ENCODE data around the gene PLEKHA4.
"Not testable (repeated sequence)": the region's sequence is repeated elsewhere in the genome, so short reads cannot be mapped to it uniquely, and the experiment has no call there.

Gene PLEKHA4

DNA sequence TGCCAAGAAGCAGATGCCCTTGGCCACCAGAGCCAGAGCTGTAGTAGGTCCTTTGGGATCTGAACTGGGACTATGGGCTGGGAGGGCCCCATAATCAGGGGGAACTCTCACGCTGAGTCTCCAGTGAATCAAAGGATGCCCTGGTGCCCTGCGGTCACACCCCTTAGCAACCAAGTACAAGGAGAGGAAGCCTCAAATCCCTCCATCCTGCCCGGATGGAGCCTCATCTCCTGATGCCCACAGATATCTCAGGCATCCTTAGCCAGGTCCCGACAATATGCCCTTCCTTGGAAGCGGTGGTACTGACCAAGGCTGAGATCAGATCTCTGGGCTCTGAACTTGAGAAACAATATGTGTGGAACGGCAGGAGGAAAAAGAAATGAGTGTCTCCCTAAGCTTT is 1.7 kb downstream of the PLEKHA4 start:
- no peak for DNase-seq (ENCODE audit: low spot score)

DNA sequence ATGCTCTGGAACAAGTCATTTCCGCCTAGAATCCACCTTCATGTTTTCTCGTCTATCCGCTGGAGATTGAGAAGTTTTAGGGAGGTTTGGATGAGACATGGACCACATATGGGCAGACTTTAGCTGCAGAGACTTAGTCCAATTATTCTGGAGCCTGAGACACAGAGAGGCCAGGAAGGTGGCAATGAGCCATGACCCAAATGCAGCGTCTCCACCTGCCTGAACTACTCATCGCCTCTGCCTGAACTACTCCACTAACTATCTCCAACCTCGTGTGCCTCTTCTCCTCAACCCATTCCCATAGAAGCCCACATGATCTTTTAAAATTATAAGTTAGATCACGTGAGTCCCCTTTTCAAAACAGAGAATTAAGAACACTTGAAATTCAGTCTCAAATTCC is 5.6 kb downstream of the PLEKHA4 start:
- DNase-seq (ENCODE audit: low spot score), result no peak

DNA sequence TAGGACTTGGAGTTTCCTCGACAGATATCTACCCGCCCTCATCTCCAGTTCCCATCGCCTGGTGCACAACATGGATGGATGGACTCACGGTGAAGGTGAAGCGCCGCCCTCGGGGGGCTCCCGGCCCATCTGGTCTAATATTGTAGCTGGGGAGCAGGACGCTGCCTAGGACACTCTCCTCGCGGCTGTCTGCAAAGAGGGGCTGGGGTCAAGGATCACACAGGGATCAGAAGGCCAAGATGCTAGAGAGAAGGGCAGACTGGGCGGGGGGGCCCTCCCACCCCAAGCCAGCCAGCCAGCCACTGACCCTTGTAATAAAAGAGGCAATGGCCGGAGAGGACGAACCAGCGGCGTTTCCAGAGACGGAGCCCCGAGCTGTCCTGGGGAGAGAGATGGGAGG is 7.1 kb downstream of the PLEKHA4 start:
- DNase-seq (ENCODE audit: low spot score), result no peak

DNA sequence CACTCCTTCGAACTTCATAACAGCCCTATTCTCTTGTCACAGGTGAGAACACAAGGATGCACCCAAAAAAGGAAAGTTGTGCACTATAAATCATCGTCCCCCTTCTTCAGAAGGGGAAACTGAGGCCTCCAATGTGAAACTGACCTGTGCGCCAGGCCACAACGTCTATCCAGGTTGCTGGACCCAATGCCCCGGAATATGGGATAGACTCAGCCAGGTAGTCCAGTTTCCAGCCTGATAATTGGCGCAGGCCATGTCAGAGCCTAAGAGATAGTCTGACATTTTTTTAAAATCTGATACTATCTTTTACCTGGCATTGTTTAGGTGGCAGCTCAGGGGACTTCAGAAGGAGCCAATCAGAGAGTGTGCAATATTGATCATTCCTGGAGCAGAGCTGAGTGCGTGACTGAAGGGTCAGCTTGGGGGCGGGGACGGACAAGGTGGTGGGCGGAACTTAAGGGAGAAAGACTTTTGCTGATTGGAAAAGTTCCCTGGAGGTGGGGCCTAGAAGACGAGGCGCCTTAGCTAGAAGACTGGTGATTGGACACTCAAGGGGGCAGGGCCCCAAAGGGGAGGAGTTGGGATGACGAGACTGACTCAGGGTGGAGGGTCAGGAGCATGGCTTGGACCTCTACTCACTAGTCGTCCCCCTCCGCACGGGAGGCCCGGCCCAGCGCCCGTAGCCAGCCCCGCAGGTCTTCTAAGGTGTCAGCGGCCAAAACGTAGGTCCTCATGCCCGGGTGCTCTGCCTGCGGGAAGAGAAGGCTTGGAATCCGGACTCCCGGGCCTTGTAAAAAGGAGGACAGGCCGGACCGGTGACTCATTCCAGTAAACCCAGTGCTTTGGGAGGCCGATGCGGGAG is 8.5 kb downstream of the PLEKHA4 start:
- DNase-seq (ENCODE audit: low spot score), result peak; percentile 27

DNA sequence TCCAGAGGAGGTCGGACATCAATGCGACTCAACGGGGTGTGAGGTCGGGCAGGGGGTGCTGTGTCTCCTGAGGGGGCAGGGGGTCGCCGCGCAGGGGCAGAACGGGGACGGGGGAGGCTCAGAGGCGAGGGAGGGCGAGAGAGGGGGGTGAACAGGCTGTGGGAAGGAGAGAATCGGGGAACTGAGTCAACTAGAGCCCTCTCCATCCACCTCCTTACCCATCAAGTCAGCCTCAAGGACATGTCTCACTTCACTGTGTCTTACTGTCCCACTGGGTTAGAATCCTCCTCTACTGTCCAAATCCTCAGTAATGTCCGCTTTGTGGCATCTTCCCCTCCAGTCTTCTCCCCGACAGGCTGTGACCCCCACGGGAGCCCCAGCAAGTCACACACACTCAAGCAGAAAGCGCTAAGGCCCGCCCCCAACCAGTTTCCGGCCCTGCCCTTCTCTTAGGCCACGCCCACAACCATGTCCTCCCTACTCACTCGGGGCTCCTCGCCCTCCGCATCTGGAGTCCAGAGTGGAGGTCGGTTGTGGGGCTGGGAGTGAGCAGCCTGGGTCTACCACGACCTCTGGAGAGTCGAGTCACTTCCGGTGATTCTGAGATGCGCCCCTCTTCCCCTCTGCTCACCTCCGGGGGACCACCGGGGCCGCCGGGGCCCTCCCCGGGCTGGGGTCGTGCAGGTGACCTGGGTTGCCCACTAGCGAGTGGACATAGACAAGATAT is 9.3 kb downstream of the PLEKHA4 start:
- DNase-seq (ENCODE audit: low spot score), result peak; percentile 77

DNA sequence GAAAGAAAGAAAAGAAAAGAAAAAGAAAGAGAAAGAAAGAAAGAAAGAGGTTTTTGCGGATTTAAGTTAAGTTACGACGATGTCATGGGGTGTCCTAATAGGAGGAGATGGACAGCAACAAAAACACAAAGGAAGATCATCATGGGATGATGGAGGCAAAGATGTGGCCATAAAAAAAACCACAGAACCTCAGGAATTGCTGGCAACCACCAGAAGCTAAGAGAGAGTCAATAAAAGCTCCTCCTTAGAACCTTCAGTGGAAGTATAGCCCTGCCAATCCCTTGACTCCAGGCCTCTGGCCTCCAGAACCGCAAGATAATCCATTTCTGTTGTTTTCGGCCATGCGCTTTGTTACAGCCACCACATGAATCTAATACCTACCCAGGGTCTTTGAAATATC is 11.5 kb downstream of the PLEKHA4 start:
- DNase-seq (ENCODE audit: low spot score), result no peak

DNA sequence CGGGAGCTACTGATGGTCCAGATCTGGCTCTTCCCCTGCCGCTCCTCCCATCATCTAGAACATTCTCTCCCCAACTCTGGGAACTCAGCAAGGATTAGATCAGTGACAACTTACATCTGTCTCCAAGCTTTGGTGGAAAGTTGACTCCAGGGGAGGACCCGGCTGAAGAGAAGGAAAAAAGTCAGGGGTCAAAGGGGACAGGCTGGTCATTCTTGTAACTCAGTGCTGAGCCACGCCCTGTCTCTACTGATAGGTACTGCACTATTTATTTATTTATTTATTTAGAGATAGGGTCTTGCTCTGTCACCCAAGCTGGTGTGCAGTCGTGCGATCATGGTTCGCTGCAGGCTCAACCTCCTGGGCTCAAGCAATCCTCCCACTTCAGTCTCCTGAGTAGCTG is 14.3 kb downstream of the PLEKHA4 start:
- DNase-seq (ENCODE audit: low spot score), result no peak

DNA sequence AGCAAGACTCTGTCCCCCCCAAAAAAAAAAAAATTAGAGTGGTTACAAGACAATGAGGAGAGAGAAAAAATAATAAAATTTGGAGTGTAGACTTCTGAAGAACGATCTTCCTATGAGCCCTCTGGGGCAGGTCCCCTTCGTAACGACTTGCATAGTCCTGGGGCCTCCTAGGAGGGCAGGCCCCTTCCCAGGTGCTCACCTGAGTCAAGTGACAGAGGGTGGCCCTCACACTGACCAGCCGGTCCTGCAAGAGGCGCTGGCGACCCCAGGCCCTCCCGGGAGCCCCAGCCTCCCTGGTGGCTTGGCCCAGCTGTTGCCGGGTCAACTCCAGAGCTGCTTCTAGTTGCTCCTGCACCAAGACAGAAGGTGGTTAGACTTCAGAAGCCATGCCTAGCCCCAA is 14.9 kb downstream of the PLEKHA4 start:
- no peak for DNase-seq (ENCODE audit: low spot score)

DNA sequence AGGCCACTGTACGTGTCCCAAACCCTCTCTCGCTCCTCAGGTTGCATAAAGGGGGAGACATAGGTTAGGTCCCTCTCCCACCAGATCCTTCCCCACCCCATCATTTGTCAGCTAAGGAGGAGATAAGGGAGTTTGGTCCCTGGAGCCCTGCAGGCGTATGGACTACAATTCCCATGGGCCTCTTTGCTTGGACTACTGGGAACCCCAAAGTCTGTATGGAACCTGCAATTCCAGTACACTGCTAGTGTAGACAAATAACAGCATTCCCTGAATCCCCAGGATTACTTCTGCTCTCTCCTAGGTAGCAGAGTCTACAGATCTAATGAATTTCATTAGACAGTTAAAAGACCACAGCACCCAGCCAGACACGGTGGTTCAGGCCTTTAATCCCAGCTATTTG is 16.1 kb downstream of the PLEKHA4 start:
- no peak for DNase-seq (ENCODE audit: low spot score)

DNA sequence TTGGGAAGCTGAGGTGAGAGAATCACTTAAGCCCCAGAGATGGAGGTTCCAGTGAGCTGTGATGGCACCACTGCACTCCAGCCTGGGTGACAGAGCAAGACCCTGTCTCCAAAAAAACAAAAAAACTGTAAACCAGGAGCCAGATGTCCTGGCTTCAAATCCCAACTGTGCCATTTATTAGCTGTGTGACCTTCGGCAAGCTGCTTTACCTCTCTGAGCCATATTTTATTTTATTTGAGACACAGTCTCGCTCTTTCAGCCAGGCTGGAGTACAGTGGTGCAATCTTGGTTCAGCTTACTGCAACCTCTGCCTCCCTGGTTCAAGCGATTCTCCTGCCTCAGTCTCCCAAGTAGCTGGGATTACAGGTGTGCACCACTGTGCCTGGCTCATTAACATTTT is 21.8 kb downstream of the PLEKHA4 start:
- not testable (repeated sequence) for DNase-seq (ENCODE audit: low spot score)

DNA sequence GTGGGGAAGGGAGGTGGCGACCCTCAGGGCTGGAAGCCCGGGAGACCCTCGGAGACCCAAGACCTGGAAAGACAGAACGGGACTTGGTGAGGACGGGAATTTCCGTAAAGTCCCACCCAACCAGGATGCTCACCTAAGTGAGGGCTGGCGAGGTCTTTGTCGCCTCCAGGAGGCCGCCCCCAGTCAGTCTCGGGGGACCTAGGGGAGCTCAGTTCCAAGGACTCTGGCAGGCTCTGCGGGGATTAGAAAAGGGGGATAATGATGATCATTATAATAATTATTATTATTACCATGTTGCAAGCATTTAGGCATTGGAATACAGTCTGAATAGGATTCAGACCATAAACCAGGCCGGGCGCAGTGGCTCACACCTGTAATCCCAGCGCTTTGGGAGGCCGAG is 23.0 kb downstream of the PLEKHA4 start:
- DNase-seq (ENCODE audit: low spot score), result no peak

DNA sequence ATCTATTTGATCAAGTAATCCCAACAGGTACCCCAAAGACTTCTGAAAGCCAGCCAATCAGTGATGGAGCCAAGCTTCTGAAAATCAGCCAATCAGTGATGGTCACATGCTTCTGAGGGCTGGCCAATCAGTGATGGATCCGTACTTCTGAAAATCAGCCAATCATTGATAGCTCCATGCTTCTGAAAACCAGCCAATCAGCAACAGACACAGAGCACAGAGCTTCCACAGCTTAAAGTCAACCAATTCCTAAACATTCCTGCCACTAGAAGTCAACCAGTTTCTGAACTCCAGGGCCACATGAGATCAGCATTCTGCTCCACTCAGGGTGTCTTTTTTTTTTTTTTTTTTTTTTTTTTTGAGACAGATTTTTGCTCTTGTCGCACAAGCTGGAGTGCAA is 23.9 kb downstream of the PLEKHA4 start:
- DNase-seq (ENCODE audit: low spot score), result no peak

DNA sequence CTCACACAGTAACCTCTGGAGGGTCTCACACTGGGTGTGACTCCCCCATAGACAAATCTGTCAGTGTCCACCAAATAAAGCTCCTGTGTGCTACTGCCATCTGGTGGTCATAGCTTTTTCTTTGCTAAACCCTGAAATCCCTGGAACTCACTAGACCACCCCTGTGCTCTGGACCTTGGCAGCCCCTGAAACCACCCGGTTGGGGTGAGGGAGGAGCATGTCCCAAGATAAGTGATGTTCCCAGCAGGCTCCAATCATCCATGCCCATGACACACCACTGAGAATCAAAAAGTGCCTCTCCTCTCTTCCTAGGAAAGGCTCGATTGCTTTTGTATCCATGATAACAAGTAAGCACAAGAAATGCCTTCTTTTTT is 25.6 kb downstream of the PLEKHA4 start:
- peak; percentile 60 for DNase-seq (ENCODE audit: low spot score)

DNA sequence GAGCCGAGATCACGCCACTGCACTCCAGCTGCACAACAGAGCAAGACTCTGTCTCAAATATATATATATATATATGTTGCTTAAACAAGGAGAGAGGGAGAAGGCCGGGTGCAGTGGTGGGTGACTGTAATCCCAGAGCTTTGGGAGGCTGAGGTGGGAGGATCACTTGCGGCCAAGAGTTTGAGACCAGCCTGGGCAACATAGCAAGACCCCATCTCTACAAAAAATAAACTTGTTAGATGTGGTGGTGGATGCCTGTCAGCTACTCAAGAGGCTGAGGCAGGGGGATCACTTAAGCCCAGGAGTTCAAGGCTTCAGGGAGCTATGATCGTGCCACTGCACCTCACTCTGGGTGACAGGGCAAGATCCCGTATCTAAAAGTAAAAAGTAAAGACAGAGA is 26.8 kb downstream of the PLEKHA4 start:
- no peak for DNase-seq (ENCODE audit: low spot score)

DNA sequence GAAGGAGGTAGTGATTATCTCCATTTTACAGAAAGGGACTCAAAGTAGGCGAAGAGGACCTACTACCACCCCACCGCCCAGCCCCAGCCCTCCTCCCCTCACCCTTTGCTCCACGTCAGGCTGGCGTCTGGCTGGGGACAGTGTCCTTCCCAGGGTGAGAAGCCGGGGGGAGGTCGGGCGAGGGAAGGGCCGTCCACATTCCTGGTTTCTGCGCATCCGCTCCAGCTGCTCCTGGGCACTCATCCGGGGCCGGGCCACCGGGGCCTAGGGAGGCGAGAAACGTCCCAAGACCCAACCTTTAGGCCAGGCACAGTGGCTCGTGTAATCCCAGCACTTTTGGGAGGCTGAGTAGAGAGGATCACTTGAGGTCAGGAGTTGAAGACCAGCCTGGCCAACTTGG is 27.4 kb downstream of the PLEKHA4 start:
- DNase-seq (ENCODE audit: low spot score), result no peak

DNA sequence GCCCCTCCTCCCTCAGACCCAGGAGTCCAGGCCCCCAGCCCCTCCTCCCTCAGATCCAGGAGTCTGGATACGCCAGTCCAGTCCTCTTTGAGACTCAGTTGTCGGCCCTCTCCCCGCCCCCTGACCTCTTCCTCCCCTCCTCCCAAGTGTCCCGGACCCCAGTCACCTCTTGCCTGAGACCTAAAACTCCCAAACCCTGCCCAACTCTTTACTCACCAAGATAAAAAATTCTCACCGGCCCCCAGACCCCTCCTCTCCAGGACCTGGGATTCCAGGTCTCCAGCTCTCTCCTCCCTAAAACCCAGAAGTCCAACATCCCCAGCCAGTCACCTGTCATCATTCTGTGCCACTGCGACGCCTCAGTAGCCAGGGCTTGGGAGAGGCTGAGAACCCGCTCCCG is 30.7 kb downstream of the PLEKHA4 start:
- DNase-seq (ENCODE audit: low spot score), result no peak

DNA sequence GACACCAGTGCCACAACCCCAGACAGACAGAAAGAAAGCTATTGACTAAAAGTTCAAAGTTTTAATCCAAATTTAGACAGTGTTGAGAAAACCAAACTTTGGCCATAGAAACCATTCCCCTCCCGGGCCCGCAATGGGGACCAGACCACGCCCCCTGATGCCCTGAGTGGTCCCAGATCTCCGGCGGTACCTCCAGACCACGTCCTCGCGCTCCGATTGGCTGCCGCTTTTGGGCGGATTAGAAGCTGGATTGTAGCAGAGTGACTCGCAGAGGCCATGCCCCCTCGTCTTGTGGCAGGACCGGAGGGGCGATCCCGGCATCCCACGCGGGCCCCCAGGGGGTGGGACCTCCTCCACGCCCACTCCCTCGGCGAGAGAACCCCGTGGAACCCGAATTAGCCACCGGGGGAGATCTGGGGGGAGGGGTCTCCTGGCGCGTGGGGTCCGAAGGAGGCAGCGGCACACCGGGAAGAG is 31.3 kb downstream of the PLEKHA4 start:
- peak; percentile 85 for DNase-seq (ENCODE audit: low spot score)

DNA sequence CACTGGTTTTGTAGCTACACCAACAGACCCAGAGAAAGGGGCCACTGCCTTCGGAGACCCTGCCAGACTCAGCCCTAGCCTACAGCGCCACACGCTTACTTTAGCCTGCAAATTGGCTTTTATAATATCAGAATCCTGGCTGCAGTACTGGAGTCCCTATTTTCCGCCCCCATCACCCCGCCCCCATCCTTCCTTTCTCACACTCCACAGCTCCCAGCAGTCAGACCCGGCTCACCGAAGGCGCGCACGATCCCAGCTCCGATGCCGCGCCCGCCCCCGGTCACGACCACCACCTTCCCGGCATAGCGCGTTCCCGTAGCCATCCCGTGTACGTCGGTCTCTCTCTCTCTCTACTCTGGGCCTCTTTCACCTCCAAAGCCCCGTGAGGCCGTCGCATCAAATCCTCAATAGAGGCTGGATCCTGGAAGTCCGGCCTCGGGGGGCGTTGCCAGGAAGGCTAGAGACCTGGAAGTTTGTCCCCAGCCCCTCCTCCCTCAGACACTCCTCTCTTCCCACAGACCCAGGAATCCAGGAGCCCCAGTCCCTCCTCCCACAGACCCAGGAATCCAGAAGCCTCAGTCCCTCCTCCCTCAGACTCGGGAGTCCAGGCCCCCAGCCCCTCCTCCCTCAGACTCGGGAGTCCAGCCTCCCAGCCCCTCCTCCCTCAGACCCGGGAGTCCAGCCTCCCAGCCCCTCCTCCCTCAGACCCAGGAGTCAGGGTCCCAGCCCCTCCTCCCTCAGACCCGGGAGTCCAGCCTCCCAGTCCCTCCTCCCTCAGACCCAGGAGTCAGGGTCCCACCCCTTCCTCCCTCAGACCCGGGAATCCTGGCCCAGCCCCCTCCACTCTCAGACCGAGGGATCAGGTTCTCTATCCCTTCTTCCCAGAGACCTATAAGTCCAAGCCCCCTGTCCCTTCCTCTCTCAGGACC is 32.1 kb downstream of the PLEKHA4 start, which contains the start of gene HSD17B14:
HSD17B14 (minus strand) TSS at position 403 of the 929 bp plus-strand sequence; CDS start at position 323, 80 bp downstream.
- no peak for DNase-seq (ENCODE audit: low spot score)

DNA sequence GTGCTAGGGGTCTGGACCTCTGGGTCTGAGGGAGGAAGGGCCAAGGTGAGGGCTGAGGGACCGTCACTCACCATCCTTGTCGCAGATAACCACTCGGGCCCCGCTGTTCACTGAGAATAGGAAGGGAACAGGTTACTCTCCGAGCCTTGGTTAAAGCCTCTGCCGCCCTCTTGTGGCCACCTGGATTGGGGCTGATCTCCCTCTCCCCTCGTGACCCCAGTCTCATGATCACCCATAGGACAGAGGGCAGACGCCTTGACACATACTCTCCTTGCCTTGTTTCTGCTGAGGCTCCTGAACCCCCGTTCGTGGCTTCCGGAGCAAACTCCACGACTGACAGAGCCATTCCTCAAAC is 32.7 kb downstream of the PLEKHA4 start:
- peak; percentile 95 for DNase-seq (ENCODE audit: low spot score)

DNA sequence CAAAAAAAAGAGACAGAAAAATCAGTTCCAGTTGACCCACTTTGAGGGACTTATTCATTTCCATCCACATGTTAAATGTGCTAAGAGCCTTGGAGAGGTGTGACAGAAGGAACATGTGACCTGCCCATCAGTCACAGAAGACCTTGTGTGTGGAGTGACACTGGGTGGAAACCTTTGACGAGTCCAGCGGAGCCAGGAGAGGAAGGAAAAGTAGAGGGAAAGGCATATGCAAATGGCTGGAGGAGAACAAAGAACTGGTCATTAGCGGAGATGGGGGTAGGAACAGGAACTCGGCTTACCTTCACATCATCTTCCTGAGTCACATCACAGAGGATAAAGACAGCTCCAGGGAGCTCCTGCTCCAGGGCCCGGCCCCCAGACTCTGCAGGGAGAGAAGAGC is 34.4 kb downstream of the PLEKHA4 start:
- no peak for DNase-seq (ENCODE audit: low spot score)

DNA sequence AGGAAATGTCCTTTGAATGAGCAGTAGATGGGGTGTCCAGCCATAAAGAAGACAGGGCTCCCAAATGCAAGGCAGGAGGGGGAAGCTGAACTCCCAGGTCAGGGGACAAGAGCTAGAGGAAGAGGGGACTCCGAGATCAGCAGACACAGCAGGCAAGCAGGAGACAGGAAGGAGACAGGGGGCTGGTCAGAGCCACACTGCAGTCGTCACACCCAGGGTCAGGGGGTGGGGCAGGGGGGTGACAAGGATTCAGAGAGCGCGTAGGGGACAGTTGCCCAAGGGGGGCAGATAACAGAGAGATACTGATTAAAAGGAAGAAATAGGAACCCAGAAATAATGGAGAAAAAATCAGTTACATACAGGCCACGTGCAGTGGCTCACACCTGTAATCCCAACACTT is 35.4 kb downstream of the PLEKHA4 start:
- no peak for DNase-seq (ENCODE audit: low spot score)

DNA sequence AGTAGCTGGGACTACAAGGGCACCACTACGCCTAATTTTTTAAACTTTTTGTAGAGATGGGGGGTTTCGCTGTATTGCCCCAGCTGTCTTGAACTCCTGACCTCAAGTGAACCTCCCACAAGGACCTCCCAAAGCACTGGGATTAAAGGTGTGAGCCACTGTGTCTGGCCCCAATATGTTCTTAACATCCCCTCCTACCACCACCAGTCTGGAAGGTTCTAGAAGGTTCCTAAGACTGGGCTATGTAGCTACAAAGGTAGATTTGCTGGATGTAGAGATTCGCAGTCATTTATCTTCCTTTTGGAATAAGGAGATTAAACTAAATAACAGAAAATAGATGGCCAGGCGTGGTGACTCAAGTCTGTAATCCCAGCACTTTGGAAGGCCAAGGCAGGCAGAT is 37.5 kb downstream of the PLEKHA4 start:
- DNase-seq (ENCODE audit: low spot score), result no peak
